T-helper 2 cell (primary cell): Measurements from ENCODE around the gene LATS1.

Experiments used
- DNase-seq, 5 experiments: peaks; one replicate each; pipeline versions ENCODE4 v3.0.0 to v3.0.0-alpha.2; 2012 to 2022

The LATS1 gene

DNA sequence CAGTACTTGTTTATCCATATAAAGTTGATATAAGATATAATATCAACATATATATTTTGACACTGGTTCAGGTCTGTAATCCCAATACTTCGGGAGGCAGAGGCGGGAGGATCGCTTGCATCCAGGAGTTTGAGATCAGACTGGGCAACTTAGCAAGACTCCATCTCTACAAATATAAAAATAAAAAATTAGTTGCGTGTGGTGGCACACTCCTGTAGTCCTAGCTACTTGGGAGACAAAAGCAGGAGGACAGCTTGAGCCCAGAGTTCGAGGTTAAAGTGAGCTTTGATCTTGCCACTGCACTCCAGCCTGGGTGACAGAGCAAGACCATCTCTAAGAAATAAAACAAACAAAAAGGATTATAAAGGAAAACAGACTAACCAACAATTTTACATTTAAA, 60.5 kb downstream of the LATS1 start:
- DNase-seq = no peak

DNA sequence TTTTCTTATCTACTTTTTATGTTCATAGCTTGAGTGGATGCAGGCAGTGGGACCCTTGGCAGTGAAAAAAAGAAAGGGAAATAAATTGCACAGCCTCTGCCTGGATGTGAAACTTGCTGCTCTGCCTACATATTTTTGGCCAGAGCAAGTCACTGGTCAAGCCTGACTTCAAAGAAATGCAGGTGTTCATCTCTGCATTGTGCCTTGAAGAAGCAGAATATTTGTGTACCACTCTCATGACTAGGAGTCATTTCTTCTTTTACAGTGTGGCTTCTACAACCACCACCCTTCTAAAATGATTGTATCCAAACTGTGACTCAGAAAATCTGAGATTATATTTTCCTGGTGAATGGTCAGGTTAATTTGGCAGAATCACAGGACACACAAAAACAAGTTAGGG, 66.8 kb downstream of the LATS1 start:
- DNase-seq = no peak

DNA sequence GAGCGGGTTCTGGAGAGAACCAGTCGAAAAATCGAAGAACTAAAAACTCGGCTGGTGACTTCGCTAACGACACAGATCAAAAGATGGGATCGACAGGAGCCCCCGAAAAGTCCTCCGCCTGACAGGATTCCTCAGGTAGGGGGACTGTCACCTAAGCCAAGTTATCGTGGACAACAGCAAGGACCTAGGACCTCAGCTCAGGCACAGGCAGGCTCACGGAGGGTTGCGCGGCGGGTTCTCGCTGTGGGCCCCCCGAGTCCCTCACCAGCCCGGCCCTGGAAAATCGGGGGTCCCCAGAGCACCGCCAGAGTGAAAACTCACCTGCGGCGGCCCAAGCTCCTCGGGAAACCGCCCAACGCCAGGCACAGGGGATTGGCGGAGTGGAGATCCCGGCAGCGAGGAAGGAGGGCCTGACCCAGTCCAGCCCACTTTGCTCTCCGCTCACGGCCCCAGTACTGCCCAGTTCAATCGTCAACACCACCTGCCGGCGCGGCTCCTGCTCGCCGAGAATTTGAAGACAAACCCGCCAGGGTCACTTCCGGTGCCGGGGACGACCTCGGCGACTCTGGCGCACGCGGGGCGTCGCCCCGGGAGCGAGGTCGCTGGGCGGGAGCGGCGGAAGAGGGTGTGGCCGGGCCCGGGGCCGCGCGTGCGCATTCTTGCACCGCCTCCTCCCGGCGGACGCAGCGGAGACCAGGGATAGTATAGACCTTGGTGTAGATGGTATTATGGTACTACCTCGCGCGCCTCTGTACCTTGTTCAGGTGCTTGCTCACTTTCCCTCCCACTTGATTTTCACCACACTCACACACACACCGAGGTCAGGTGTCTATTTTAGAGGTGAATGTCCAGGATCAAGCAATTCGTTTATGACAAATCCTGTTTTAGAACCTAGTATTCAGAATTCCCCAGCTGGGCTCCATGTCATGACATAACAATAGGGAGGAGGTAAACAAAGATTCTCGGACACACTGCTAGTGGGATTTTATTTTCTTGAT, 69.5 kb downstream of the LATS1 start, which contains the start of gene KATNA1:
KATNA1 (minus strand) TSS at position 567 of the 998 bp plus-strand sequence. CDS start 10,167 bp downstream, outside the sequence.
- DNase-seq = peak; percentile 72 to 92 (median 82)

DNA sequence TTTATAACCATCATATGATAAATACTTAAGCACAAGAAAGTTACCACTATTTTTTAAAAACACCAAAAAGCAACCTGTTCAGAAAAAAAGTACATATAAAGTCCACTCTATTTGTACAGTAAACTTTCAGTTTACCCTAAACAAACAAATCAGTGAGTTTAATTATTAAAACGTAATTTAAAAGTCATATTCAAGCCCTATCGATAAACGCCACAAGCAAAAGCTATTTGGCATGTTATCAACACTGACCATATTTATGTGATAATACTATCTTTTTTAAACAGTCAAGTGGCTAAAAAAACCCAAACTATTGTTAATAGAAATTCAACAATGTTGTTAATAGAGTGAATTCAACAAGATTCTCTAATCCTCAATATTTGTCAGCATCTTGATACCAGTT, 71.3 kb downstream of the LATS1 start:
- no peak for DNase-seq

DNA sequence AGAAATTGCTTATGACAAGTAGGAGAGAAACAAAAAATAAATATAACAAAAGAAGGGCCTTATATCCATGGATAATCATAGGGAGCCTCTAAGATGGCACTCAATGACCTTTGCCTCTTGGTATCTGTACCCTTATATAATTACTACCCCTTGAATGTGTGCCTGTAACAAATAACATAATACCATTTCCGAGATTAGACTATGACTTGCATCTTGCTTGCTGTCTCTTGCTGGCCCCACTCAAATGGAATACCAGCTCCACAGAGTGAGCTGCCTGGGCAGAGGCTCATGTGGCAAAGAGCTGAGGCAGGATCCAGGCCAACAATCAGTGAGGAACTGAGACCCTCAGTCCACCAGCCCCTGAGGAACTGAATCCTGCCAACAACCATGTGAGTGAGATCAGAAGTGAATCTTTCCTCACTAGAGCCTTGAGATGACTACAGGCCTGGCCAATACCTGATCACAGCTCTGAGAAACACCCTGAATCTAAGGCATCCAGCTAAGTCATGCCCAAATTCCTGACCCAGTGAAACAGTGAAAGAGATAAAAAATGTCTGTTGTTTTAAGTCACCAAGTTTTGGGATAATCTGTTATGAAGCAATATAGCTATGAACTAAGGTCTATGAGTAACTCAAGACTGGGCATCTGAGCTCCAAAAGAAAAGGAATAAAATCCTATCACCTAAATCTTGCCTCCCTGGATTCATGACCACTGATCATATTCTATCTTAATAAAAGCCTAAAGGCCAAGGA, 74.9 kb downstream of the LATS1 start:
- no peak for DNase-seq

DNA sequence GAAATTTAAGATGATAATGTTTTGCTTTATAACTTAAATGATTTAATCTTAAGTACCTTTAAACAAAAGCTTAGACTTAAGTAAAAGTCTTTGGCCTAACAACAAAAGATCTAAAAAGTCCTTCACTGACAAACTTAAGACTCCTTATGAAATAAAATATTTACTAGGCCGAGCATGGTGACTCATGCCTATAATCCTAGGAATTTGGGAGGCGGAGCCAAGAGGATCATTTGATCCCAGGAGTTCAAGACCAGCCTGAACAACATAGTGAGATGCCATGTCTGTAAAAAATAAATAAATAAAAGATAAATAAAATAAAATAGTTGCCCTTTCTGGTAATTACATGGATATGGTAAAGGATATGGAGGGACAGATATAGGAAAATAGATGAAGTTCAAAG, 81.8 kb downstream of the LATS1 start:
- no peak for DNase-seq

DNA sequence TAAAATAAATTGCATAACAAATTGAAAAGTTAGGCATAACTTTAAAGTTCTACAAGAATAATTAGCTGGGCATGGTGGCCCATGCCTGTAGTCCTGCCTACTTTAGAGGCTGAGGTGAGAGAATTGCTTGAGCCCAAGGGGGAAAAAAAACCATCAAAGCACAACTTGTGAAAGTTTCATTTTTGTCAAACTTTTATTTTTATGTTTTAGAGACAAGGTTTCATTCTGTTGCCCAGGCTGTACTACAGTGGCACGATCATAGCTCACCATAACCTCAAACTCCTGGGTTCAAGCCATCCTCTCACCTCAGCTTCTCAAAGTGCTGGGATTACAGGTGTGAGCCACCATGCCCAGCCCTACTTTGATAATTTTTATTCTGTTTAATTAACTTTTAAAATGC, 83.6 kb downstream of the LATS1 start:
- DNase-seq = no peak

DNA sequence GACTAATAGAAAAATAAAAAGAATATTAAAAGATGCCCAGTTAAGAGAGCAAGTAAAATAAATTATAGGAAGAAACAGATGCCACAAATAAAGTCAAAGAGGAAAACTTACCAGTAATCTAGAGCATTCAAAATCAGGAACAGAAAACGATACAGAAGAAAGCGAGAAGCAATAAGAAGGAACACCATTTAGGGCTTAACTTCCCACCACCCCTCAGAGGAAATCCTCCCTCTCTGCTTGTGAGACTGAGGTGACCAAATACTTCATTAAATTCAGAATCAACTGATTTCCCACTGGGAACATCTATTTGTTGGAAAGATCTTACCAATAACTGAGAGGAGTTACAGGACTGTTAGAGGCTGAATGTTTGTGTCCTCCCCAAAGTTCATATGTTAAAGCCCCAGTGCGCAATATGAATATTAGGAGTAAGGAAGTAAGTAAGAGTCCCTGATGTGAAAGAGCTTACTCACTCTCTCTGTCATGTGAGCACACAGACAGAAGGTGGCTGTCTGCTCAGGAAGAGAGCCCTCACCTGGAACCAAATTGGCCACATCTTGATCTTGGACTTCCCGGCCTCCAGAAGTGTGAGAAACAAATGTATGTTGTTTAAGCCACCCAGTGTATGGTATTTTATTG, 88.9 kb downstream of the LATS1 start:
- no peak for DNase-seq

DNA sequence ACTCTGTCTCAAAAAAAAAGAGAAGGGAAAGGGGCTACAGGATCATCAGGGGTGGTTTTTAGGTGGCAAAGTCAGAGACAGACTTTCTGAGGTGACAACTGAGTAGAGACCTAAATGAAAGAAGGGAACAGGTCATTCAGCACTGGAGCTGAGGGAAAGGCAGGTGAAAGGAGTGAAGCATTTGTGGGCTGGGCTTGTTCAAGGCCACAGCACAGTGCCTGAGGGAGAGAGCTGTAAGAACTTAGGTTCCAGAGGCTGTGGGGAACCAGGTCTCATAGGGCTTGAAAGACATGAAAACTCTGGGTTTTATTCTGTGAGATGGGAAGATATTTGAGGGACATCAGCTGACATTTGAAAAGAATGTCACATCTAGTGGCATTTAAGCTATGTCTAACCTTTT, 90.2 kb downstream of the LATS1 start:
- DNase-seq = no peak

DNA sequence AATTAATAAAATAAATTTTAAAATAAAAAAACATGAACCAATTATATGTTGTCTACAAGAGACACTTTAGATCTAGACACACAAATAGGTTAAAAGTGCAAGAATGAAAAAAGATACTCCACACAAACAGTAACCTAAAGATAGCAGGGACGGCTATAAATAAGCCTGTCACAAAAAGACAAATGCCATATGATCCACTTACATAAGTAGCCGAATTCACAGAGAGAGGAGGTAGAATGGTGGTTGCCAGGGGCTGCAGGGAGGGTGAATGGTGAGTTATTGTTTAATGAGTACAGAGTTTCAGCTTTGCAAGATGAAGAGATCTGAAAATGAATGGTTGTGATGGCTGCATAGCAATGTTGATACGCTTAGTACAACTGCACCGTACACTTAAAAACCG, 102.1 kb downstream of the LATS1 start:
- DNase-seq = no peak

DNA sequence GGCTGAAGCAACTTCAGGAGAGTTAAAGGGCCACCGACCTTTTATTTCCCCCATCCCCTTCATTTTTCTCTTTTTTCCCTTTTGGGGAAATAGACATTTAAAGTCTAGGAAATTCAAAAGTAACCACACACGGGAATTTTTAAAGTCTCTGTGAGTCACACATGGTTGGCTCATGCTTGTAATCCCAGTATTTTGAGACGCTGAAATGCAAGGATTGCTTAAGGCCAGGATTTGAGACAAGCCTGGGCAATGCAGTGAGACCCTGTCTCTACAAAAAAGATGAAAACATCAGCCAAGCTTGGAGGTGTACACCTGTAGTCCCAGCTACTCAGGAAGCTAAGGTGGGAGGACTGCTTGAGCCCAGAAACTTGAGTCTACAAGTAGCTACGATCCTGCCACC, 103.6 kb downstream of the LATS1 start:
- DNase-seq = no peak

DNA sequence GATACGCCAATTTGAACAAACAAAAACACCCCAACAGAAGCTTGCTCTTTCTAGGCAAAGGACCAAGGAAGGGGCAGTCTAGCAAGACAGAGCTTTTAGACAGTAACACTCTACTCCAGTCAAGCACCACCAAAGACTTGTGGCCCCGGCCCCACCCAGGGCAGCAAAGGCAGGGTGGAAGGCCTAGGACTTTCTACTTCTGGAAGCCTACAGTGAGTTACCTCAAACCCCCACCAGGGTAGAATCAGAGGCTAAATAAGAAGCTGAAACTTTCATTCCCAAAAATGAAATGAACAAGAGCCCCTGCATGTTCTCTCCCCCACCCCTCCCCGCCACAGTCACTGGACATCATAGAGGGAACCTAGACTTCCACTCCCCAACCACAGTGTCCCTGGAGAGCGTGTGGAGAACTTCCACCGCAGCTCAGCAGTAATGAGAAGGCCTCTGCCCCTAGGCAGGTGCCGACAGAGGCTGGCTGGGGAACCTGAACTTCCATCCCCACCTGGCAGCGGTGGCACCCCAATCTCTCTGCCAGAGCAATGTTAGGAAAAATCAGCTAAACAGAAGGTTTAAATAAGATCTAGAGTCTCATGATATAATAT, 109.4 kb downstream of the LATS1 start:
- DNase-seq = no peak
